Measurements from ENCODE around the gene RANBP6.

DNA sequence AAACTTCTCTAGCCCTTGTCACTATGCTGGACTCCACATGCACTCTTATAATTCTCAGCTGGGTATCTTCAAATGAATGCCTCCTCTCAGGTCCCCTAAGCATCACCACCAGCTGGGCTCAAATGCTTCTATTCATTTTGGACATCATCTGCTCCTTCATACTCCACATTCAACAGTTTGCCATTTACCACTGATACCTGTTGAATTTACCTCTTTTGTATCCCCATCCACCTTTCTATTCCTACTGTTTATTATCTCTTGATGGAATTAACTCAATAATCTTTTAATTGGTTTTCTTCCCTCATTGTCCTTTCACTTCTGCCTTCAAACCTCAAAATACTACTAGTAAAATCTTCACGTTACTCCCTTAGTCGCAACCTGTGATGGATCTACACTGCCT lies 14.5 kb downstream of the RANBP6 start:
- TF ChIP-seq, protein P1, sequence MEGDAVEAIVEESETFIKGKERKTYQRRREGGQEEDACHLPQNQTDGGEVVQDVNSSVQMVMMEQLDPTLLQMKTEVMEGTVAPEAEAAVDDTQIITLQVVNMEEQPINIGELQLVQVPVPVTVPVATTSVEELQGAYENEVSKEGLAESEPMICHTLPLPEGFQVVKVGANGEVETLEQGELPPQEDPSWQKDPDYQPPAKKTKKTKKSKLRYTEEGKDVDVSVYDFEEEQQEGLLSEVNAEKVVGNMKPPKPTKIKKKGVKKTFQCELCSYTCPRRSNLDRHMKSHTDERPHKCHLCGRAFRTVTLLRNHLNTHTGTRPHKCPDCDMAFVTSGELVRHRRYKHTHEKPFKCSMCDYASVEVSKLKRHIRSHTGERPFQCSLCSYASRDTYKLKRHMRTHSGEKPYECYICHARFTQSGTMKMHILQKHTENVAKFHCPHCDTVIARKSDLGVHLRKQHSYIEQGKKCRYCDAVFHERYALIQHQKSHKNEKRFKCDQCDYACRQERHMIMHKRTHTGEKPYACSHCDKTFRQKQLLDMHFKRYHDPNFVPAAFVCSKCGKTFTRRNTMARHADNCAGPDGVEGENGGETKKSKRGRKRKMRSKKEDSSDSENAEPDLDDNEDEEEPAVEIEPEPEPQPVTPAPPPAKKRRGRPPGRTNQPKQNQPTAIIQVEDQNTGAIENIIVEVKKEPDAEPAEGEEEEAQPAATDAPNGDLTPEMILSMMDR (IDR thresholded peaks at IDR 0.05), result no peak
- no peak for TF ChIP-seq EZH2 (IDR thresholded peaks at IDR 0.05; ENCODE audit: borderline replicate concordance, insufficient read depth, low read depth, low read length, poor library complexity, severe bottlenecking)
